GM12873 (cell line): ENCODE results near the gene HMGN3.

Experiments used
- CTCF ChIP-seq: IDR thresholded peaks from 2 replicates; pipeline ENCODE4 v1.5.1; 2012; ENCODE audit warnings: low read depth, mild to moderate bottlenecking, moderate library complexity, low read length, control low read depth; ENCODE audit not compliant: insufficient read depth; ENCODE audit errors: missing control alignments

Gene HMGN3

GRCh38 chr6:79234150-79235022, at the start of gene HMGN3:
Gene HMGN3, minus strand, starts transcription at chr6:79234682.
- no peak for TF ChIP-seq CTCF

GRCh38 chr6:79280756-79281155, 46.3 kb upstream of the HMGN3 start:
- TF ChIP-seq CTCF, result no peak

DNA sequence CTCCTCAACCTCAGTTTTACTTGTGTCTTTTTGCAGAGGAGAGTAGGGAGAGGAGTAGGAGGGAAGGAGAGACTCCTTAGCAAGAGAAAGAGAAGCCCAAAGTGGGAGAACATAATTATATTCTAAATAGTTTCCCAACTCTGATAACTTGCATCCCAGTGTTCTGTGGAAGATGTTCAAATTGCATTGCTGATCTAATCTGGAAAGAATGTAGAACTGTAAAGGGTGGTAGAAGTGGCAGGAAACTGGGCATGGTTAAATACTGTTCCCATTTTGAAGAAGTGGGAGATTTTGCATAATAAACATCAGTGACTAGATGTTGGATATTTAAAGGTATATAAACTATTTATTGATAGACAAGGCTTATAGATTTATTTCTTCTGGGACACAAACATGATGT, 42.6 kb upstream of the HMGN3 start:
- TF ChIP-seq CTCF, result no peak

GRCh38 chr6:79269877-79270276, 35.4 kb upstream of the HMGN3 start:
- TF ChIP-seq CTCF, result no peak

DNA sequence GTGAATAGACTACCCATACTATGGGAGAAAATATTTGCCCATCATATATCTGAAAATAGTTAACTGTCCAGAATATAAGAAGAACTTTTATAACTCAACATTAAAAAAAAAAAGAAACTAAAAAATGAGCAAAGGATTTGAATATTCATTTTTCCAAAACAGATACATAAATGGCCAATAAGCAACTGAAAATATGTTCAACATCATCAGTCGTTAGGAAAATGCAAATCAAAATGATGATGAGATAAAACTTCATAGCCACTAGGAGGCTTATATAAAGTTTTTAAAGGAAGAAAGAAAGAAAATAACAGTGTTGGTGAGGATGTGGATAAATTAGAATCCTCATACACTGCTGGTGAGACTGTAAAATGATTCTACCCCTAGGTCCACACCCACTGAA, 32.6 kb upstream of the HMGN3 start:
- no peak for TF ChIP-seq CTCF

DNA sequence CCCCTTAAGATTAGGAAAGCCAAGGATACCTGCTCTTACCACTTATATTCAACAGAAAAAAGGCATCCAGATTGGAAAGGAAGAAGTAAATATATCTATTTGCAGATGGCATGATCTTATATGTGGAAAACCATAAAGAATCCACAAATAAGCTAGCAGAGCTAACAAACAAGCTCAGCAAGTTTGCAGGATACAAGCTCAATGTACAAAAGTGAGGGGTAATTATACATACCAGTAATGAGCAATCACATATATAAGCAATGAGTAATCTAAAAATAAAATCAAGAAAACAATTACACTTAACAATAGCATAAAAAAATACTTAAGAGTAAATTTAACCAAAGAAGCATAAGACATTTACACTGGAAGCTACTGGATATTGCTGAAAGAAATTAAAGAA, 31.6 kb upstream of the HMGN3 start:
- no peak for TF ChIP-seq CTCF

GRCh38 chr6:79263359-79263758, 28.9 kb upstream of the HMGN3 start:
- no peak for TF ChIP-seq CTCF

DNA sequence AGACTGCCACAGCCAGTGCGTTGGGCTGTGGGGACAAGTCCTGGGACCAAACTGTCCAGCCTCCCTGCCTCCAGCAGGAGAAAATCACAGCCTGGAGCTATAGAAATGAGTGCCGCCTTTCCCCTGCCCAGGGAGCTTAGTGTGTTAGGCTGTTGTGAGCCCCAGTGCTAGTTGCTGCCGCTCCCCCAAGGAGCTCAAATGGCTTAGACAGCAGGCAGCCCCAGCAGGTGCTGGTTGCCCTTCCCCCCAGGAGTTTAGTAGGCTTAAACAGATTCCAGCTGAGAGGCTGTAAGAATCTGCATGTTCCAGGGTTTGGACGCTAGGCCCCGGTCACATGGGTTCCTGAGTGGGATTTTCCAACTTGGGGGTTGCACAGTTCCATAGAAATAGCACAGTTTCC, 27.2 kb upstream of the HMGN3 start:
- no peak for TF ChIP-seq CTCF
